Stimulated activated CD8-positive, alpha-beta memory T cell treated with anti-CD3 and anti-CD28 coated beads, Interleukin-7, amount 100 ng/mL, for 24 hours (primary cell): Measurements from ENCODE around the gene DGKQ.
"Not testable (repeated sequence)": the region's sequence is repeated elsewhere in the genome, so short reads cannot be mapped to it uniquely, and the experiment has no call there.

Experiments
- DNase-seq: peaks from one replicate; pipeline ENCODE4 v3.0.0-alpha.2; 2020; ENCODE audit warnings: low read depth

Gene DGKQ

DNA sequence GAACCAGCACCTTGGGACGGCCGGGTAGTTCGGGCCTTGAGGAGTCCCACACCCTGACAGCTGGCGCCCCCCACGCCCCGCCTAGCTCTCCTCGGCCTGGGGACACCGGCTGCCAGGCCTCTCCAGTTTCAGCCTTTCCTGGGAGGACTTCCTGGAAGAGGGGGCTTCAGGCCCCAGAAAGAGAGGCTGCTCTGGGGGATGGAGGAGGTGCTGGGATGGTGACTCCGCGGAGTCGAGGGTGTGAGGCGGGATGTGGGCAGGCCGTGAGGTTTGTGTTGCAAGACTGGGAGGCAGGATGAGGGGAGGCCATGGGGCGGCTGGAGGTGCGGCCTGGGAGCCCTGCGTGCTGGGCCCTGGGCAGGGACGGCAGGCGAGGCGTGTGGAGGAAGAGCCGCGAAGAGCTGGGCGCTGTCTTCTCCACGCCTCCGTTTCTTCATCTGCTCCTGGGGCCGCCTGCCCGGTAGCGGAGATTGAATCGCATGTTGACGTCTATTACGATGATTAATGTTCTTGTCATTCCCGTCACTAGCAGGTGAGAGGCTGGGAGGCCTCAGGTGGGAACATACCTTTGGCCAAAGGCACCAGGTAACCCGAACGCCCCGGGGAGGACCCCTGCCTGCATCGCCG is 37.1 kb upstream of the DGKQ start:
- DNase-seq: no peak

GRCh38 chr4:1009542-1010394 is 36.4 kb upstream of the DGKQ start:
- peak; percentile 48 for DNase-seq

DNA sequence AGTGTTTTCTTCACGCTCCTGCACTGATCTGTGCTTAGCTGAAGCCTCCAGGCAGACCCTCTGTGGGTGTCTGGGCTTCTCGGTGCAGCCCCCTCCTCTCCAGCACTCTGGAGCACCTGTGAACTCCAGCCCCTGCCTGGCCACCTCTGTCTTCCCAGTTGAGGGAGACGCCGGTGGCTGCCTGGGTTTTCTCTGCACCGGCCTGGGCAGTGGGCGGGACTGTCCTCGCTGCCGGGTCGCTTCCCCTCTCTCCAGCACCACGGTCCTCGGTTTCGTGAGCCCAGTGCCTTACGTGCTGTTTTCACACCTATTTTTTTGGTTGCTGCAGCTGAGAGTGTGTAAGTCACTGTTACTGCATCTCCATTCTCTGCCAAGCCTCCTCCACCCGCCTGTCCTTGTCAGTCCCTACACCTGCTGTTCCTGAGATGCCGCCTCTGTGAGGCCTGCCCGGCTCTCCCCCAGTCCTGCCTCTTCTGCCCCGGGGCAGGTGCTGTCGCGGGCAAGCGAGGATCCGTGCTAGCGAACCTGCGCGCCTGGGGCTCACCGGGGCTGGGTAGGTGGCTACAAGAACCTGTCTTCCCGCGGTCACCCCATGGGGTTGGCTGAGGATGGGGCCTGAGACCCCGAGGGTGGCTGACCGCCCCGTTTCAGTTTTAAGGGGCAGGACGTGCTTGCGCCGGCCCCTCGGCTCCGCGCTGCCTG is 35.6 kb upstream of the DGKQ start:
- DNase-seq: no peak

- no peak for DNase-seq
These were observed 33.5 kb upstream of the DGKQ start for GRCh38 chr4:1006856-1007255.

DNA sequence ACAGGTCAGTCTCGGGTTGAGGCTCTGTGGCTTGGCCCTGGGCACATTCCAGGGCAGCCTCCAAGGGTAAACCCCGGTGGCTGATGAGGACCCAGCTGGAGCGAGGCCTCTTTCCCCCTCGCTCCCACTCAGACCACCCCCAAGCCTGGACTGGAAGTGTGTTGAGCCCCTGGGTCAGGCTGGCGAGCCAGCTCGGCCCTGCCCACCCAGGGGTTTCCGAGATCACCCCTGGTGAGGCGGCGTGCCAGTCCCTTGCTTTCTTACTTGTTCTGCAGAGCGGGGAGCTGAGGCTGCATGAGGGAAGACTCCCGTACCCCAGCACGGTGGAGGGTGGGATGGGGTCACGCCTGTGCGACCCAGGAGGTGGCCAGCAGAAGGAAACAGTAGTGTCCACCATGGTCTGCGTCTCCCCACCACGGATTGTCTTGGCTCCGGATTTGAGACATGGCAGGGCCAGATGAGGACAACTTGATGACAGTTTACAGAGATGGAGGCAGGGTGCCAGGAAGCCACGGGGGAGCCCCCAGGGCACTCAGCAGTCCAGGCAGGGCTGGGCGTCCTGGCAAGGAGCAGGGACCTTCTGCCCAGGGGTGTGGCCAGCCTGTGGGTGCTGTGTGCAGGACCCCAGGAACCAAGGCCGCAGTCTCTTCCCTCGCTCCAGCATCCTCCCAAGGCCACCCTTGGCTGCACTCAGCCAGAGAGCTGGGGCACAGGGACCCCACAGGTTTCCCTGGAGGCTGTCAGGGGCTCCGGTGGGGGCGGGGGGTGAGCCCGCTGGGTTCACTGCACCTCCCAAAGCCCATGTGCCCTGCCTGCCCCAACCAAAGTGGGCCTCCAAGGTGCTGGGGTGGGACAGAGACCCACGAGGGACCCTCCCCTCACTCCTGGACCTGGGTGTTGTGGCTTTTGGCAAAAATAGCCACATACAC is 31.5 kb upstream of the DGKQ start:
- DNase-seq: no peak

DNA sequence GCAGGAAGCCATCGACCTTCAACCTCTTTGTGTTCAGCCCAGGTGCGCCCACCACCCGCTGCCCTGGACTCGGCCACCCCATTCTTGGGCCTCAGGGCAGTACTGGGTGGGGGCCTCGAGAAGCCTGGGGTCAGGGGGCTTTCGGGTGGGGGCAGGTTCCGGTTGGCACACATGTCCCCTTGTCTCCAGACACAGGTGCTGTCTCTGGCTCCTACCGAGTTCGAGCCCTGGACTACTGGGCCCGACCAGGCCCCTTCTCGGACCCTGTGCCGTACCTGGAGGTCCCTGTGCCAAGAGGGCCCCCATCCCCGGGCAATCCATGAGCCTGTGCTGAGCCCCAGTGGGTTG is 30.7 kb upstream of the DGKQ start:
- DNase-seq: no peak

DNA sequence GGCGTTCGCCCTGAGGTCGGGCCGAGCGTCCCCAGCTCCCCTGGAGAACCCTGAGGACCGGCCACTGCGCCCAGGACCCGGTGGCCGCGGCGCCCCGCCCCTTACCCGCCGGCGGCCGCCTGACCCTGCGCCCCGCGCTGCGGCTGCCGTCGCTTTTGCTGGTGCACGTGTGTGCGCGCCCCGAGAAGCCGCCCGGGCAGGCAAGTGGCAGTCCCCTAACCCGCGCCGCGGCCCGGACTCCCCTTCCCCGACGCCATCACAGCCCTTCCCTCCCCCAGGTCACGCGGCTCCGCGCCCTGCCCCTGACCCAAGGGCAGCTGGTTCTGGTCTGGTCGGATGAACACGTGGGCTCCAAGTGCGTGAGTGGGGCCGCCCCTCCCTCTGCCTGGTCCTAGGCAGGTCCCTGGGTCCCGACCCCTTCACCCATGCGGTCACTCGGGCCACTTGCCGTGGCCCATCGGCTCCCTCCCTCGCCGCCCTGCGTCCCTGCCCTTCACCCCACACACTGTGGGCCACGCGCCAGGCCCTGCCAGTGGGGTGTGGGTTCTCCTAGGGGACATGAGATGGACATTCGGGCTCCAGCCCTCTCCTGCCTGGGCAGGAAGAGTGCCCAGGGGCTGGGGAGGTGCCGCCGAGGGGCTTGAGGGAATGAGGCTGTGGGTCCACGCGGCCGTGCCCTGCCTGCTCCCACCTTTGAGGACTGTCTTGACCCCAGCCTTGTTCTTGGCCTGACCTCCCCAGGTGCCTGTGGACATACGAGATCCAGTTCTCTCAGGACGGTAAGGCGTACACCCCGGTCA is 30.1 kb upstream of the DGKQ start:
- no peak for DNase-seq

DNA sequence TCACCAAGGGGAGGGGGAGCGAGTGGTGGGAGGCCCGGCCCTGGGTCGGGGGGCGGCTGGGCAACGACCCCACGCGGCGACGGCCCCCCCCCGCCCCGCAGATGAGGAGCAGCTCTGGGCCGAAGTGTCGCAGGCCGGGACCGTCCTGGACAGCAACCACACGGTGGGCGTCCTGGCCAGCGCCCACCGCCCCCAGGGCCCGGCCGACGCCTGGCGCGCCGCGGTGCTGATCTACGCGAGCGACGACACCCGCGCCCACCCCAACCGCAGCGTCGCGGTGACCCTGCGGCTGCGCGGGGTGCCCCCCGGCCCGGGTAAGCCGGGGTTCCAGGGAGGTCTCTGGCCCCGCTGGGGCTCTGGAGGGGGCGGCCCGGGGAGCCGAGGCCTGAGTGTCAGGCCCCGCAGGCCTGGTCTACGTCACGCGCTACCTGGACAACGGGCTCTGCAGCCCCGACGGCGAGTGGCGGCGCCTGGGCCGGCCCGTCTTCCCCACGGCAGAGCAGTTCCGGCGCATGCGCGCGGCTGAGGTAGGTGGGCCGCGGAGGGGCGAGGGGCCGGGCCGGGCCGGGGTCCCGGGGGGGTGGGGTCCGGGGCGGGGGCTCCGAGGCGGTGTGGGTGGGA is 29.4 kb upstream of the DGKQ start:
- DNase-seq: no peak

GRCh38 chr4:1002131-1002630 is 28.8 kb upstream of the DGKQ start:
- no peak for DNase-seq

GRCh38 chr4:1001561-1002130 is 28.3 kb upstream of the DGKQ start:
- DNase-seq: no peak

DNA sequence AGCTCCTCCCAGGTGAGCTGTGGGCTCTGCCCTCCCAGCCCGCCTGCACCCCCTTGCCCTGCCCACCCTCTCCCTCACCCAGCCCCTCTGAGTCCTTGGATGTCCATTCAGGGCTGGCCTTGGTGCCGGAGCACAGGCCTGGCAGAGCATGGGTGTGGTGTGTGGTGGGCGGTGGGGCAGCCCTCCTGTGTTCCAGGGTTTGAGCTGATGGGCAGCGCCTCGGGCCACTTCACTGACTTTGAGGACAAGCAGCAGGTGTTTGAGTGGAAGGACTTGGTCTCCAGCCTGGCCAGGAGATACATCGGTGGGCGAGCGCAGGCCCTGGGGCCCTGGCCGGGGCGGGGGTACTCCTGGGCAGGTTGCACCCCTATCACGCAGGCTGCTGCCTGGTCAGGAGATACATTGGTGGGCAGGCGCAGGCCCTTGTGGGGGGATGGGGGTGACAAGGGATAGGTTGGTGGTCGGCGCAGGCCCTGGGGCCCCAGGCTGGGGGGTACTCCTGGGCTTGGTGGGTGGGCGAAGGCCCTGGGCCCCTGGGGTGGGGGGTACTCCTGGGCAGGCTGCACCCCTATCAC is 27.4 kb upstream of the DGKQ start:
- no peak for DNase-seq

GRCh38 chr4:999882-1000425 is 26.6 kb upstream of the DGKQ start:
- DNase-seq: no peak

- not testable (repeated sequence) for DNase-seq
These were observed 26.0 kb upstream of the DGKQ start for GRCh38 chr4:999240-999863.

- DNase-seq: no peak
These were observed 24.8 kb upstream of the DGKQ start for GRCh38 chr4:998096-998691.

- no peak for DNase-seq
These were observed 24.2 kb upstream of the DGKQ start for GRCh38 chr4:997375-998071.

DNA sequence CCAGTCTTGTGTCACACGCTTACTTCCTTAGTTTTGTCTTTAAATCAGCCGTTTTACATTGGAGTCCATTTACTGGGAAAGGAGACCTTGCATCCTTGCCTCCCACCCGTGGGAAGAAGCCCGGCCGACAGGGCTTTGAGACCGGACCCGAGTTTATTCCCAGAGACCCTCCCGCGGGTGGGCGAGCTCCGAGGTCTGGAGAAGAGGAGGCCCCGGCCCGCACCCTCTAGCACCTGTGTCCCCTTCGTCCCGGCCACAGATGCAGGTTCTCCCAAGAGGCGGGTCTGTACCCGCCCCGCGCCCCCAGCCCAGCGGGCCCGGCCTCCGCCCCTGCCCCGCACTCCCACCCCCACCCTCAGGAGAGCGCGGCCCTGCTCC is 23.6 kb upstream of the DGKQ start:
- DNase-seq: no peak

DNA sequence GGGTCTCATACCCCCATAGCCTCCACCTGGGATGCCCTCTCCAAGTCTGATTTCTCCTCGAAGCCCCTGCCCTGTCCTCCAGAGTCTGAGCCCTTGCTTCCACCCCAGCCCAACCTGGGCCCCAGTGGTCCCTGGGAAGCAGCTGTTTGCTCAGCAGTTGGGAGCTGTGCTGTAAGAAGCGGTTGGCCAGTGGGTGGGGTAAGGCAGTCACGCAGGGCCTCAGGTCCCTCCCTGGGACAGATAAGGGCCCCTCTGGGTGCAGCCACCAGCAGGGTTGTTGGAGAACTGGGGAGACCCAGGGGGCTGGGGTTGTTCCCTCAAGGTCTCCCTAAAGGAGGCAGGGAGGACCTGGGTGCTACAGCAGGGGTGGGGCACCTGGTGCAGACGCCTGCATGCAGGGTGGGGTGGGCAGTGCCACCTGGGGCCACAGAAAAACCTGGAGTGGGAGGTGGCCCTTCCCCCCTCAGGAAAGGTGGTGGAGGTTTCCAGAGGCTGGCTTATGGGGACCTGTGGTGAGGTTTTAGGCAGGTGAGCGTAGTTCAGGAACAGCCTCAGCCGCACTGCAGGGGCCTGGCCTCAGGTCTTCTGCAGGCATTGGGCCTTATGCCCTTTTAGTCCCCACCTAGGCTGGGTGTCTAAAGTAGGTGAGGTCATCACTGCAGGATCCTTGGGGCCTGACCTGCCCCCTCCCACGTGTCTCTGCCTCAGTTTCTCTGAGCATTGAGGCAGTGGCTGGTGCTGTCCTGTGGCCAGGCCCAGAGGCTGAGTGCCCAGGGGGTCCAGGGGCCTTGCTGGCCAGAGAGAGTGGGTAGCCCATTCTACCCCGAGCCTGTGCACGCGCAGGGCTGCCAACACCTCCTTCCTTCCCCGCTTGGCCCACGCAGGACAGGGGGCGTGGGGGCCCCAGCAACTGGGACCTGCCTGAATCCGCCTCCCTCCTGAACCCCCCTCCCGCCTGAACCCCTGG is 22.9 kb upstream of the DGKQ start:
- DNase-seq: no peak
